NCI-H345 treated with DMSO at 0.1 percent for 48 hours (cell line): ENCODE measurements around the gene FUBP3.
"Not testable (repeated sequence)": the region's sequence is repeated elsewhere in the genome, so short reads cannot be mapped to it uniquely, and the experiment has no call there.

Experiments
- DNase-seq: peaks from one replicate; lab custom pipeline; 2025; ENCODE audit not compliant: unreplicated experiment; lab: John Stamatoyannopoulos, UW

The FUBP3 gene

DNA sequence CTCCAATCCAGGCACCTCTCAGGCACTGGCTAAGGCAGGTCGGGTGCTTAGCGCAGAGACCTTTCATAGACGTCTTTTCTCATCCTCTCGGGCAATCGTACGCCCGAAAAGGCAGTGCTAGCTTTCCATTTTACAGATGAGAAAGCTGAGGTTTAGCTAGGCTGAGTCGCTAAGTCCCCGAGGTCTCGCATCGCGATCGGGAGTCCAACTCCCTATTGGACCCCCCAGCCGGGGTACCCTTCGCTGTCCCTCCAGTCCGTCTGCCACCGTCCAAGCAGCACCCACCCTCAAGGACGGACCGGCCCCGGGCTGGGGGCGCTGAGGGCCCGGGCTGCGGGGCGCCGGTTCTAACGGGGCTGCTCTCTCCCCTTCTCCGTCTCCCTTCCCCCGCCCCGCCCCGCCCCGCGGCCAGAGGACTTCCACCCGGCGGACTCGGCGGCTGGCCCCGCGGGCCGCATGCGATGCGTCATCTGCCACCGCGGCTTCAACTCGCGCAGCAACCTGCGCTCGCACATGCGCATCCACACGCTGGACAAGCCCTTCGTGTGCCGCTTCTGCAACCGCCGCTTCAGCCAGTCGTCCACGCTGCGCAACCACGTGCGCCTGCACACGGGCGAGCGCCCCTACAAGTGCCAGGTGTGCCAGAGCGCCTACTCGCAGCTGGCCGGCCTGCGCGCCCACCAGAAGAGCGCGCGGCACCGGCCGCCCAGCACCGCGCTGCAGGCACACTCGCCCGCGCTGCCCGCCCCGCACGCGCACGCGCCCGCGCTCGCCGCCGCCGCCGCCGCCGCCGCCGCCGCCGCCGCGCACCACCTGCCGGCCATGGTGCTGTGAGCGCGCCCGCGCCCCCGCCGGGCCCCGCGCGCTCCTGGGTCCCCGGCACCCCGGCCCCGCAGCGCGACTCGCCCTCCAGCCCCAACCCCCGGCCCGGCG, 101.7 kb downstream of the FUBP3 start:
- DNase-seq: peak; percentile 34

DNA sequence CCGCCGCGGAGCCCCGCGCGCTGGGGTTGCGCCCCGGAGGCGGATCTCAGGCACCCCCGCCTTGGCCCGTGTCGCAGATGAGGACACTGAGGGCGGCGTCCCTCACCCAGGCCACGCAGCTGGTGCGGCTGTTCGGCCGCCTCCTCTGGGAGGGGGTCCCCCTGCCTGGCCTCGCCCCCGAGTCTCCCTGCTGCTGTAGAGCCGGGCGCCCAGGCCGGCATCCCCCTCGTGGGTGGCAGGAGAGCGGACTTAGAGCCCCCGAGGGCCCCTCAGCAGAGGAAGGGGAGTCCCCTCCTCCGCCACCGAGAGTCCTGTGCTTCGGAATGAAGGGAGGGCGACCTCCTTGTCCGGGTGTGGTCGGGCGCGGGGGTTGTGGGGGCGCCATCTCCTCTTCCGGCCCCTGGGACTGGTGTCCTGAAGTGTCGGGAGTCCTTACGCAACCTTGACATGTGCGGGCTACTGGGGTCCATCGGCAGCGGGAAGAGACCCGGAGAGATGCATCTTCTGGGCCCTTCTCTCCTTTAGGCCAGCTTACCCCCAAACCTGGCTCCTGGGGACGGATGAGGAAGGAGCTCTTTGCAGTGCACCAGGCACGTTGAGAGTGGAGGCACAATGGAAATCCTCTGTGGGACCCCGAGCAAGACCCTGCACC, 102.5 kb downstream of the FUBP3 start:
- DNase-seq: no peak

DNA sequence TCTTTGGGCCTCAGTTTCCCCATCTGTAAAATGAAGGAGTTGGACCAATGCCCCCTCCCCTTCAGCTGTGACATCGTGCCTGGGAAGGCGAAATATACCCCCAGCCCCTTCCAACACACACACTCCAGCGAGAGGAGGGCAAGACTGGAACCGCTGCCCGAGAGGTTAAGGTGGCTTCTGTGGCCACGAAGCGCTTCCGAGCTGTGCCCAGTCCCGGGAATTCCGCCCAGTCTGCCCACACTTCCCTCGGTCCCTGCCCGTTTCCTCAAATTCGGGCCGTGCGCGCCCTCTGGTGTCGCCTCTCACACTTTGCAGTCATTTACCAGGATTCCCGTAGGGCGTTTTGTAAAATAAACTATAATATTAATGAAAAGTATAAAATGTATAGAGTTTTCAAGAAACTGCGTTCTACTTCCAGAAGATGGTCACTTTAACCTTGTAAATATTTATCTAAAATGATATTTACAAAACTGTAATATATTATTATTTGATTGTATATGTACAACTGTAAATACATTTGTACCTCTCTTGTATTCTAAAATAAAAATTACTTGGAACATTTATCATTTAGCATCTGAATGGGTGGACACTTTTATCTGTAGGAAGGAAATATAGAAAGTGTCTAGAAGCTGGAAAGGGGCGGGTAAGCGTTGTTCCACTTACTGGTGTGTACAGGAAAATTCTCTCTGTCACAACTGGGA, 103.2 kb downstream of the FUBP3 start:
- peak; percentile 67 for DNase-seq

DNA sequence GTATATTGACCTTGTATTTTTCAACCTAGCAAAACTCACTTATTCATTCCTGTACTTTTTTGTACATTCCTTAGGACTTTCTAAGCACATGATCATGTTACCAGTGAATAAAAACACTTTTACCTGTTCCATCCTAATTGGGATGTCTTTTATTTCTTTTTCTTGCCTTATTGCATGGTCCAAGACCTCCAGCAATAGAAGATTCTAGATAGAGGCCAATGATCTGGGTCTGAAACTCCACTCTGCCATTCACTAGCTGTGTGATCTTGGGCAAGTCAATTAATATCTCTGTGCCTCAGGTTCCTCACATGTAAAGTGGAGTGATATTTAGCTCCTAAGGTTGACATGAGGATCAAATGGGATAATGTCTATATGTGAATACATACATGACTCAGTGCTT, 105.7 kb downstream of the FUBP3 start:
- no peak for DNase-seq

DNA sequence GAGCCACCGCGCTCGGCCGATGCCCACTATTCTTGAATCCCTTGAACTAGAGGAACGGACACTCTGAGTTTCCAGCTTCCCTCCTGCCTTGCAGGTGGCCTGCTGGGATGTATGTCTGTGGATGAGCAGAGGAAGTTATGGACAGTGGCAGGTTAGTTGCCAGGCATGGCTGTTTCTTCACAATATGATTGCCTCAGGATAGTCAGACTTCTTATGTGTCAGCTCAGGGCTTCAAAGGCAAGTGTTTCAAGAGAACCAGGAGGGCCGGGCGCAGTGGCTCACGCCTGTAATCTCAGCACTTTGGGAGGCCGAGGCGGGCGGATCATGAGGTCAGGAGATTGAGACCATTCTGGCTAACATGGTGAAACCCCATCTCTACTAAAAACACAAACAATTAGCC, 106.6 kb downstream of the FUBP3 start:
- DNase-seq: not testable (repeated sequence)

DNA sequence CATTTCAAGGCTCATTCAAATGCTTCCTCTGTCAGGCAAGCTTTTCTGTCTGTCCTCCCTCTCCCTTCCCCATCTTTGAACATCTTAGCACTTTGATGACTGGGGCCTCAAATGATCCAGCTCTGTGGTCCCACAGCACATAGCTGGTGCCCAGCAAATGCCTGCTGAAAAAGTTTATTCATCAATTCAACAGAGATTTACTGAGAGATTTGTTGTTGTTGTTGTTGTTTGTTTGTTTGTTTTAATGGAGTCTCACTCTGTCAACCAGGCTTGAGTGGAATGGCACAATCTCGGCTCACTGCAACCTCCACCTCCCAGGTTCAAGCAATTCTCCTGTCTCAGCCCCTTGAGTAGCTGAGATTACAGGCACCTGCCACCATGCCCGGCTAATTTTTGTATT, 108.2 kb downstream of the FUBP3 start:
- DNase-seq: no peak
